DMS53 (cell line): ENCODE data around the gene STAT5B.

Source experiments
- DNase-seq: peaks from one replicate; lab custom pipeline; 2025; lab: John Stamatoyannopoulos, UW

Gene STAT5B

DNA sequence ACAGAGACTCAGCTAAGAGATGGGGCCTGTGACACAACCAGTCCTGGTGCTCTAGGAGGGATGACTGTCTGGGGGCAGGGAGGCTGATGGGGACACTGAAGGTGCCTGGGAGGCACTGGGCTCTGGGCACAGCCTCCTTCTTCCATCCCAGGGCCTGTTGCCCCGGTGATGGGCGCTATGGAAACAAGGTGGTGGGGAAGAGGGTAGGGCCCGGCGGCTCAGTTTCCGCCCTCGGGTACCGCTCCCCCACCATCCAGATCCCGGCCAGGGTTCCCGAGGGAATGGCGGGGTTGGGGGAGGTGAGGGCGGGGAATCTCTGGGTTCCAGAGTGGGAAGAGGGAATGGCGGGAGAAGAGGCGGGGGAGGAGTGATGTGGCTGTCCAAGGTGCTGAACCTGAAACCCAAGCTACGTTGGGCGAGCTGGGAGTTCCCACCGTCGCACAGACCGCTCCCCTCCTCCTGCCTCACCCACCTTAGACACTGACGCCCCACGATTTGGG is 96.2 kb downstream of the STAT5B start:
- DNase-seq, result peak; percentile 39

DNA sequence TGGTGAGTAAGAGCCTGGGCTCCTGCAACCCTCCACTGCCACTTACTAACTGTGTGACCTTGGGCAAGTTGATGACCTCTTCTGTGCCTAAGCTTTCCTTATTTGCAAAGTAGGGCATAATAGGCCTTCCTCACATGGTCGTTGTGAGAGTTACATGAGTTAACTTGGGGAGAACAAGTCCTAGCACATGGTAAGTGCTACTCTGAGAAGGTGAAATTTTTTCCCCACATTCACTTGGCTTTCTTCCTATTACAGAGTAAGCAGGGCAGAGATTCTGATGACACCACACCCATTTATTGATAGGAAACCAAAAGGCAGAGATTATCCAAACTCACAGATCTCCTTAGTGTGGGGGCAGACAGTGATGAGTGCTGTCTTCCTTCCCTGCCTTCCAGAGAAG is 96.9 kb downstream of the STAT5B start:
- no peak for DNase-seq

DNA sequence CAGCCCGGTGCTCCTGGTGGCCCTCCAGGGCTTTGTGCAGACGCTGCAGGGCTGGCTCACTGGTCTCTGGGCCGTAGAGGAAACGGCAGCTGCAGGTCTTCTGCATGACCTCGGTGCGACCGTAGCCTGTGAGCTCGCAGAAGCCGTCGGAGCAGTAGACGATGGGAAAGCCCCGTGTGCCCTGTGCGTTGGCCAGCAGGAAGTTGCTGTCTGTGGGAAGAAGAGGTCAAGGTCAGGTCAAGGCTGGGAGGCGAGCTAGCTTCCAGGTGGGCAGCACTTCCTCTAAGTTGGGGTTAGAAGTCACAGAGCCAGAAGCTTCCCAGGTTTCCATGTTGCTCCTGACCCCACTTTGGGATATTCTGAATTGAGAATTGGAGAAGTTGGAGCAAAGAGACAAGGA is 97.4 kb downstream of the STAT5B start:
- DNase-seq, result peak; percentile 27

DNA sequence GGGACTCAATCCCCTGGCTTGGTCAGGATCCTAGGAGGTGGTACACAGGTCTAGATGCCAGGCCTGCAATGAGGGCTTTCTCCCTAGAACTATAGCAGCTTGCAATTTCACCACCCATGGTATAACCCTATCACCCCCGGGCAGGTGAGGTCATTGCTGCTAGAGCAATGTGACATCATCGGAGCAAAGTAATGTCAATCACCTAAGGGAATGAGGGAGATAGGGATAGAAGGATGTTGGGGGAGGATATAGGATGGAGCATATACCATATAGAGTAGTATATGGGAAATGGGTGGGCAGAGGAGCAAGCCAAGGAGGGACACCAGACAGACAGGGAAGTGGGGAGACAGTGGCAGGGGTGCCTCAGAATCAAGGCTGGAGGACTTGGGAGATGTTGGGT is 98.5 kb downstream of the STAT5B start:
- peak; percentile 41 for DNase-seq

DNA sequence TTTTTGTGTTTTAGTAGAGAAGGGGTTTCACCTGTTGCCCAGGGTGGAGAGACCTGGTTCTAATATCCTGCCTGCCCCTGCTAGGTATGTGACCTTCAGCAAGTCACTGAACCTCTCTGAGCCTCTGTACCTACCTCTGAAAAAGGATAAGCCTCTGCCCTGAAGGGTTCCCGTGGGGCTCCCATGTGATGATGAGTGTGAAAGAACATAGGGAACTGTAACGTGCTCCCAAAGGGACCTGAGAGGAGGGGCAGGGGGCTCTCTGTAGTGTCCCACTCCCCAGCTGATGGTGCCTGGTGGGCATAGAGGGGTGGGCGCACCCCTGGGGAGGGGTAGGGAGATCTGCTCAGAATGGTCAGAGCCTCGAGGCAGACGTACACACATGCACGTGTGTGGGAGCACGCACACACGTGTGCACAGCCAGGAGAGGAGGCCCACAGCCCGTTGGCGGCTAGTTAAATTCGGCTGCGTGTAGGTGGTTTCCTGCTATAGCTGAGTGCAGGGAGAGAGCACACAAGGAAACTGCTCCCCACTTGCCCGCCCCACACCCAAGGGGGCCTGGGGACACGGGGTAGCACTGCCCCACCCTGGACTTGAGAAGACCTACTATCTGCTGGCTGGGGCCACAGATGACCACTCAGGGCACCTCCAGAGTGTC is 101.9 kb downstream of the STAT5B start:
- no peak for DNase-seq

DNA sequence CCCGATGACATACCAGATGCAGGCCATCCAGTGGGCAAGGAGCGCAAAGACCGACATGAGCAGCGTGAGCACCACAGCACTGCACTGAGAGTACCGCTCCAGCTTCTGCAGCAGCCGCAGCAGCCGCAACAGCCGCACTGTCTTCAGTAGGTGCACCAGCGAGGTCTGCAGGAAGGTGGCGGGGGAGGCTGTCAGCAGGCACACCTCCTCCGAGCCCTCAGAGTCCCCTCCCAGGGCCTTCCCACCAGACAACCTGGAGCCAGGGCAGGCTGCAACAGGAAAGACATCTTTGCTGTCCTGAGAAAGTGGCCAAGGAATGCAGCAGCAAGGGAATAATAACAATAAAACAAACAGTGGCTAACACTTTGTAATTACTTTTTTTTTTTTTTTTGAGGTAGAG is 104.4 kb downstream of the STAT5B start:
- no peak for DNase-seq

DNA sequence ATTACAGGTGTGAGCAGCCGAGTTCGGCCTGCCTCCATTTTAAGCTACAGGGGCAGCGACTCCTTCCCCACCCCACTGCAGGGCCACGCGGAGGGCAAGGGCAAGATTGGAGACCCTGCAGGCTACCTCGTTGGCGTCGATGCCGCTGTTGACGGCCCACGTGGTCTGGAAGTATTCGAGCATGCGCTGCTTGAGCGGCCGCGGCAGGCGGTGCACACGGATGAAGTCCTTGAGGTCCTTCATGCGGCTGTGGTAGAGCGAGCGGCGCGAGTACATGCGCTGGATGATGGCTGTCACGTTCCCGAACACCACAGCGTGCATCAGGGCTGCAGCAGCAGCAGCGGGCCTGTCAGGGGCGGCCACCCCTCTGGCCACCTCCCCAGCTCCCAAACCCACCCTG is 106.8 kb downstream of the STAT5B start:
- DNase-seq, result no peak

DNA sequence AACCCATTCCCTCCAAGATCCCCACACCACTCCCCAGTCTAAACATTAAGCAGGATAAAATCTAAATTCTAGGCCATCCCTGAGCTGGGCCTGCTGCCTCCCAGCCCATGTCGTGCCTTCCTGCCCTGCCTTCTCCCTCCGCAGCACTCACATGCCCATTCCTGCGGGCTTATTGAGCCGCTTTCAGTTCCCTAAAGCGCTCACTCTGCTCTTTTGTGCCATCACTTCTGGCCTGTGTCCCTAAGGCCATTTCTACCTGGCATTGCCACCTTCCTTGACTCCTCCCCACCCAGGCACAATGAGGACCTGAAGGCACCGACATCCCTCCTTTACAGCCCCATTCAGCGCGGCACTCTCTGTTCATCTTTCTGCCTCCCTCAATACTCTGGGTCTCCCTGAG is 108.4 kb downstream of the STAT5B start:
- DNase-seq, result no peak

DNA sequence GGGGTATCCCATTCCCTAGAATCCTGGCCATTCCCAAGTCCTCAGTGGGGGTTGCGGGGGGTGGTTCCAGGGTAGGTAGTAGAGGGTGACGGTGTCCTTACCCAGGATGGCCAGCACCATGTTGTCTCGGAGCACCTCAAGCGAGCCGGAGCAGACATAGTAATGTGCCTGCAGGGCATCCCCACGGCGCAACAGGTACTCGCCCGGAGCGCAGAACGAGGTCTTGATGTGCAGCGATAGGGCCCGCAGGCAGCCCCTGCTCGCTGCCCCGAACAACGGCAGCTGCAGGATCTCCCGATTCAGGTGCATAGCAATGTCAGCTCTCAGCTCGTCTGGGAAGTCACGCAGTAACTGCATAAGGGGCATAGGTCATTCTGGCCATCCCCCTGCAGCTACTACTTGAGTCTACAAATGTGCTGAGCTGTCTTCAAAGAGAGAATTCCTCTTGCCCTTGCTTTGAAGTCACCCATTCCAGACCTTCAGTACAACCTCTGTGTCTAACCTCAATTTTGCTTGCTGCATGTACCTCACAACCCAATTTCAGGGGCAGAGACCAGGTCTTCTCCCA is 109.9 kb downstream of the STAT5B start:
- no peak for DNase-seq

DNA sequence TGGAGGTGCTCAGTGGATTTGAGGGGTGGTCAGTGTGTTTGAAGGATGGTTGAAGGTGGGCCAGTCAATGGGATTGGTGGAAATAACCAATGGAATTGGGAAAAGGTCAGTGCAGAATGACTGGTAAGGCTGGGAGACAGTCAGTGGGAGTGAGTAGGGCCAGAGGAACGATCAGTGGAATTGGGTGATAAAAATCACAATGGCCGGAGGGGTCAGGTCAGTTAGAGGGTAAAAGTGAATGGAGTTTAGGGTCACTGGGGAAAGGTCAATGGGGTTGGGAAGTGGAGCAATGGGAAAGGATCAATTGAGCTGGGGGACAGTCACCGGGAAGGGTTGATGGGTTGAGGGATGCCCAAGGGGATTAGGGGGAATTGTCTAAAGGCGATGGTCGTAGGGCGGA is 110.4 kb downstream of the STAT5B start:
- DNase-seq, result no peak

DNA sequence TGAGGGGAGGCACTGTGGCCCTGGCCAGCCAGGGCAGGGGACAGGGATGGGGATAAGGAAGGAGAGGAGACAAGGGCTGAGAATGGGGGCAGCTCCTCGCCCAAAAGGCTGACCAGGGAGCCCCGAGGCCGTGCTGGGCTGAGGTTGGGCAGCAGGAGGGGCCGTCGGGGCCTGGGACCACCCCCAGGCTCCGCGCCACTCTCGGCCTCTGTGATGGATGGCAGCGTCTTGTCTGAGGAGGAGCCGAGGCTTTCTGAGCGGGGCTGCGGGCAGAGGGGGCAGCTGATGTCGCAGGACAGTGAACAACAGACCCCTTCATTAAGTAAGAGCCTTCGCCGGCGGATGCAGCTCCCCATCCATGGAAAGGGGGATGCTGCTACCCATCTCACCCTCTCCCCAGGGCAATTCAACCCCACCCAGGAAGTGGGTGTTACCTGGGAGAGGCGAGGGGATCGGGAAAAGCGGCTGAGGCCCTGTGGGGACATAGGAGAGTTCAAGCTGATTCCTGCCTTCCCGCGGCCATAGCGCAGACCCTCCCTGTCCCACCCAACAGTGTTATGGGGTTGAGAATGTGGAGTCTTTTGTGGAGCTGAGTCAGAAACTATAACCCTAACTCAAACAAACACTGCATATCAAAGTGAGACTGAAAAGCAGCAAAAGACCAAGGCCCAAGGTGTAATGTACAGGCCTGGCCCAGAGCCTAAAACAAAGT is 112.3 kb downstream of the STAT5B start:
- DNase-seq, result no peak

DNA sequence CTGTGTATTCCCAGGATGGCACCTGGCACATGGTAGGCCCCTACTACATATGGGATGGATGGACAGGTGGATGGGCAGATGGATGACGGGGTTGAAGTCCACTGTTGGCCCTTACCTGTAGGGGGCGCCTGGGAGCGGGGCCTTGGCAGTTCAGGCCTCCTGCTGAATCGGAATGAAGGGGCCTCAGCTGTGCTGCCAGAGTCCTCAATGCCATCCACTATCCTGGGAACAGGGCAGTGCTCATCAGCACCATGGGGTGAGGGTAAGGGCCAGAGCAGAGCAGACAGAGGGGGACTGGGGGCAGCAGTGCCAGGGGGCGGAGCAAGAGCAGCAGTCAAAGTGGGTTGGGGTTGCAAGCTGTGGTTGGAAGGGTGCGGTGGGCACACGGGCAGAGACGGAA is 113.1 kb downstream of the STAT5B start:
- peak; percentile 46 for DNase-seq

DNA sequence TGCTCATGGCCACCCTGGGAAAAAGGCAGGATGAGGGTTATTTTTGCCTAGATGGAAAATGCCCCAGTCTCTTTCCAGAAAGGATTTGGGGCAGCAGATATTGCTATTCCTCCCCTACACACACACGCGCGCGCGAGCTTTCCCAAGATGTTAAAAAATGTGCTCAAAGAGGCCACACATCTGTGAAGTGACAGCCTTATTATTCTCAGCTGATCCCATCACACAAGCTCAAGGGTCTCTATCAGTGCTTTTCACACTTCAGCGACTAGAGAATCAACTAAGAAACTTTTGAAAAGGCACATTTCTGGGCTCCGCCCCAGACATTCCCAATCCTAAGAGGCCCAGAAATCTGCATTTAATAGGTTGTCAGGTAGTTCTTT is 115.7 kb downstream of the STAT5B start:
- DNase-seq, result no peak

DNA sequence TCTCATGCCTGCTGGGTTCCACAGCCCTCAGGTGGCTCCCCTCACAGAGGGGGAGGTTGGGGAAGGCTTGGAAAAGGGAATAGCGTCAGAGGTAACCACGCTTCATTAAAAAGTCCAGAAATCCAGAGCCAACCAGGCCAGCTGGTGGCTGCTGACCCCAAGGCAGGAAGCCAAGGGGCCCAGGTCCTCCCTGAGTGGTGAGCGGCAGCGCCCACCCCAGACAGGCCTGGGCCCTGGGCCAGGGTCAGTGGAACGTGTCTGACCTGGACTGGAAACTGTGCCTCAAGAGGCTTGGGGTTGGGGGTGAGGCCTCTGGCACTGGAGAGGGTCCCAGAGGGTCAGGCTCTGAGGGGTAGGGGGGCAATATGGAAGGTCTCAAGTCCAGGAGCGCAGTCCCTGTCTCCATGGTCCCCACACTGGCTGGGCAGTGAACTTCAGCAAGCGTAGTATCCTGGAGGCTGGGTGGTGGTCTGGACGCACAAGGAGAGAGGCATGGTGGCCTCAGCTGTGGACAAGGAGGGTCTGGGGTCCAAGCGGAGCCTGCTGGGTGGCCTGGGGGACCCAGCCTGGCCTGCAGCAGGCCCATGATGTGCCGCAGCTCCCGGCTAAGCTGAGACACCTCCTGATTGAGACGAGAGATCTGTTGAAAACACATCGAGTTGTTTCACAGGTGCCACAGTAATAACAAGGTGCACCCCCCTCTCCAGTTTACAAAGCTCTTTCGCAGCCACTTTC is 116.2 kb downstream of the STAT5B start:
- DNase-seq, result no peak

DNA sequence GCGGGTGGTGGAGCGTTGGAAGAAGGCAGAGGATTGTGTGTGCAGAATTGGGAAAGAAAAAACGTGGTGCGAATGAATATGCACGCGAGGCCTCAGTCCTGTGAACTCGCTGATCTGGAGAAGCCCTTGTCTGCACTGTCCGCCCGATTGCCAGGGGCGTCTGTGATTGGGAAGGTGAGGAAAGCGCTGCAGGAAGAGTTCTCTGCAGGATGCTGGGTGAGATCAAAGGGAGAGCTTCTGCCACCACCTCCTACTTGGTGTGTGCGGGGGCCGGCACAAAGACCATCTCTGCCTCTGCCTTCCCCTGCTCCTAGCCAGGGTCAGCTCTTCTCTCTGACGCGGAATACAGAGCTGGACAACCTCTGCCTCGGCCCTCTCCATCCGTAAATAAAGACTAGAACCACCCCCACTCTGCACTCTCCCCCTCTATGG is 120.6 kb downstream of the STAT5B start:
- DNase-seq, result no peak

DNA sequence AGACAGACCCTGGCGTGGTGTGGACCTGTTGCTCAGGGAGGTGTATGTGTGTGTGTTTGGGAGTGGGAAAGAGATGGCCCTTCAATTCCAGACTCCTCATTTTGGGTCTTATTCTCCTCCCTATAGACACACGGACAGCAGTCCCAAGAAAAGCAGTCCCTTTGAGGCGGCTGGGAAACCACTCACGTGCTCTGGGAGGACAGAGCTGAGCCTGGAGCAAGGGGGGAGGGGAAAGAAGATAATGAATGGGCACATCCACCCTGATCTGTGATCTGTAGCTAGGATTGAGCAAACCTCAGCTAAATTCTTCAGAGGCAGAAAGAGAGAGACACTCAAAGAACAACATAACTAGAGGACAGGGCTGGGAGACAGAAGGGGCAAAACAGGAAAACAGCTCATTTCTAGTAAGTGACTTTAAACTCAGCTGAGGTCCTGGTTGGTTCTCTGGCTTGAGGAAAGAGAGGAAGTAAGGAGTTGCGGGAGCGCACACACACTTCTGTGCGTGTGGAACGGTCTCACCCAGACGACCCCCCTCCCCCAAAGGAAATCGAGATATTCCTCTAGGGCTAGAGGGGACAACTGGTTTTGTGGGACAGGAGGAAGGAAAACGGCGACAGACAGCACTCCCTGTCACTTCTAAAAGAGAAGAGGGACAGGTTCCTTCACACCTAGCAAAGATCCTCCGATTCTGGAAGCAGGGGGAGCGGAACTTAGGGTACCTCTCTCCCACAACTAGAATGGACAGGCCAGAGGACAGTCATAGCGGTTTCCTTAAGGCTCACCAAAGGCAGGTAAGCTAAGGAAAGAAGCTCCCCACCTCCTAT is 122.1 kb downstream of the STAT5B start:
- DNase-seq, result peak; percentile 31
